Right lobe of liver (tissue), 6 donors: Measurements from ENCODE around the gene KLHL14. TPM values are rescaled to one million over a fixed set of nuclear protein-coding genes. Genes with fewer than 3 reads are reported as not detected.

ENCODE experiments used
- ATAC-seq, 4 donors: fragments of 200-7000 bp; cut with Tn5 transposase; one replicate each; pipeline ENCODE4 v1.9.1; 2020; ENCODE audit warnings: mild to moderate bottlenecking in 4 of 4, moderate library complexity in 4 of 4
- DNase-seq, 3 donors: peaks; one replicate each; pipeline ENCODE4 v3.0.0-alpha.2; 2020
- H3K27ac ChIP-seq, 3 donors: fragments of 200-600 bp; one replicate each; pipeline ENCODE4 v1.8.0; 2022
- H3K27me3 ChIP-seq, 2 donors: fragments of 200-600 bp; one replicate each; pipeline ENCODE4 v1.8.0; 2022
- H3K36me3 ChIP-seq, 4 donors: fragments of 200-600 bp; sonication (generic) in 1 of 4; one replicate each; pipeline versions ENCODE4 v1.5.1 to v1.8.0; 2017 to 2022; ENCODE audit warnings: control low read depth in 1 of 4
- H3K4me1 ChIP-seq, 4 donors: fragments of 200-600 bp; sonication (generic) in 1 of 4; one replicate each; pipeline versions ENCODE4 v1.5.1 to v1.8.0; 2017 to 2022; ENCODE audit warnings: control low read depth in 1 of 4
- H3K4me3 ChIP-seq, 3 donors: fragments of 200-600 bp; one replicate each; pipeline ENCODE4 v1.8.0; 2022
- H3K9me3 ChIP-seq, 4 donors: fragments of 200-600 bp; sonication (generic) in 1 of 4; one replicate each; pipeline versions ENCODE4 v1.5.1 to v1.8.0; 2017 to 2022; ENCODE audit warnings: control low read depth in 1 of 4
- CTCF ChIP-seq, 4 donors: fragments of 200-600 bp in 3 of 4; fragments of 450-650 bp in 1 of 4; IDR thresholded peaks; one replicate each; pipeline versions ENCODE4 v1.5.1 to v1.8.0; 2016 to 2022; ENCODE audit warnings: antibody characterized with exemption in 4 of 4, mild to moderate bottlenecking in 2 of 4
- POLR2A ChIP-seq: fragments of 450-650 bp; IDR thresholded peaks from one replicate; pipeline ENCODE4 v1.6.1; 2017; ENCODE audit warnings: antibody characterized with exemption, mild to moderate bottlenecking
- WGBS: methylation state at CpG from one replicate; pipeline ENCODE4 v1.1.6; 2018; ENCODE audit warnings: low coverage, low lambda C conversion rate; ENCODE audit not compliant: insufficient coverage; ENCODE audit errors: missing lambda C conversion rate; 5-methylcytosine and 5-hydroxymethylcytosine counted together
- intact Hi-C, 2 donors: fragments of 100-400 bp; cut with DNase I; formaldehyde crosslinking; loops; one replicate each; pipeline versions ENCODE4 v1.11.2 to v1.14.1; 2022
- long read RNA-seq: library from polyadenylated mRNA; unstranded; transcript quantifications from one replicate; pipeline ENCODE4 v2.0.0, GENCODE V29; 2019
- total RNA-seq, 6 experiments: library from RNA; depleted of rRNA in 2 of 6; stranded (reverse); fragments of >200 nt in 2 of 6; fragmentation: NEBNext Ultra II Directional in 3 of 6; extraction: Animal tissue kit (Norgen Biotek cat#: 25700) in 3 of 6; gene quantifications; one replicate each; pipeline versions ENCODE4 v1.1.0 to v1.2.4, GENCODE V29; 2016 to 2023
- donor health status: DM: no; HTN: yes; CAD: no.
- donor health status: DM: no; HTN: no; CAD: no.
- donor health status: DM: no; HTN: no; CAD: no.
- donor health status: DM: no; HTN: yes; CAD: no.
- donor health status: DM: no; HTN: yes; CAD: no.

Gene KLHL14
- total RNA-seq, result under 1 TPM in 2 of 6 experiments, not detected in 4; 0.09 to 0.24 TPM
- long read RNA-seq, result 0 reads

- intact Hi-C loops, result no loop called here
- no peak for DNase-seq
- no peaks in the 10 kb centered on the region for H3K9me3 ChIP-seq
- ATAC-seq, result no peak
- H3K4me1 ChIP-seq, result peaks cover 0 to 12% (median 0%) of the 10 kb centered on the region in 4 donors
- WGBS, result 20% methylated on average over 17 of the region's 17 CpGs
- H3K27me3 ChIP-seq, result peaks cover 6 to 11% of the 10 kb centered on the region in 2 donors
- H3K36me3 ChIP-seq, result no peaks in the 10 kb centered on the region
- TF ChIP-seq POLR2A (no peak), CTCF (IDR thresholded peaks at IDR 0.05) (no peak)
- H3K27ac ChIP-seq, result no peak within 1 kb of the TSS
- peak within 1 kb of the TSS in 1 of 3 donors; percentile 16 for H3K4me3 ChIP-seq
Measured at GRCh38 chr18:32772581-32773381, at the start of gene KLHL14. KLHL14 (minus strand) TSS chr18:32773023; CDS start chr18:32770591, 2,432 bp downstream.

DNA sequence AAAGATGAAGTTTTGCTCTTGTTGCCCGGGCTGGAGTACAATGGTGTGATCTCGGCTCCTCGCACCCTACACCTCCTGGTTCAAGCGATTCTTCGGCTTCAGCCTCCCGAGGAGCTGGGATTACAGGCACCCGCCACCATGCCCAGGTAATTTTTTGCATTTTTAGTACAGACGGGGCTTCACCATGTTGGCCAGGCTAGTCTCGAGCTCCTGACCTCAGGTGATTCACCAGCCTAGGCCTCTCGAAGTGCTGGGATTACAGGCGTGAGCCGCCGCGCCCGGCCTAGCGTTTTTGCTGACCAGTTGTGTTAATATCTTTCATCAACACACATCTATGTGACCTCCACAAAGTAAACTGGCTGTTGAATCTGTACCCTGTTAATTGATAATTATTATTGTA, 49.4 kb upstream of the KLHL14 start:
- H3K4me1 ChIP-seq, result no peaks in the 10 kb centered on the region
- H3K27me3 ChIP-seq, result no peaks in the 10 kb centered on the region
- H3K9me3 ChIP-seq, result no peaks in the 10 kb centered on the region
- no peaks in the 10 kb centered on the region for H3K36me3 ChIP-seq
- TF ChIP-seq CTCF (IDR thresholded peaks at IDR 0.05), result no peak
- TF ChIP-seq POLR2A, result no peak
- DNase-seq, result no peak
- intact Hi-C loops, result no loop called here
- 82% methylated on average over 16 of the region's 16 CpGs for WGBS
- no peak for ATAC-seq
- H3K4me3 ChIP-seq, result no peak overlapping the region
- no peak overlapping the region for H3K27ac ChIP-seq

DNA sequence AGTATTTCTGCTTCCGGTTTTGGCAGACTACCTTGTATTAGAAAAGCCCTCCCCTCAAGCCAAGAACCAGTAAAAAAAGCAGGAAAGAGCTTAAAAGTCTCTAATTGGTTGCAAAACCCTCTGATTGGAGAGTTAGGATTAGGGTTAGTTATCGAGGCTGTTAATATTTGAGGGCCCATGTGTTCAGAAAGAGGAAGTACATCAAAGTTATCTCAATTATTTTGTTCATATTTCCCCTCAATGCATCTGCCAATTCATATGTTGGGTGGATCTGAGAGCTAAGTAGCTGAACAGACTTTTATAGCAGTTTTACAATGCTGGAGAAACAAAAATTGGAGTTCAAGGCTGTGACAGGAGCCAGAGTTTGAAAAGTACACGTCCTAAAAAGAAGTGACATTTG, 43.1 kb upstream of the KLHL14 start:
- DNase-seq (no peak), ATAC-seq (no peak)
- Histone ChIP-seq H3K27me3 (no peaks in the 10 kb centered on the region), H3K36me3 (no peaks in the 10 kb centered on the region), H3K4me1 (no peaks in the 10 kb centered on the region), H3K4me3 (no peak overlapping the region), H3K9me3 (no peaks in the 10 kb centered on the region), H3K27ac (no peak overlapping the region)
- intact Hi-C loops, result no loop called here
- TF ChIP-seq POLR2A, result no peak
- no peak for TF ChIP-seq CTCF (IDR thresholded peaks at IDR 0.05)
- WGBS, result 50% methylated on average over 3 of the region's 3 CpGs

DNA sequence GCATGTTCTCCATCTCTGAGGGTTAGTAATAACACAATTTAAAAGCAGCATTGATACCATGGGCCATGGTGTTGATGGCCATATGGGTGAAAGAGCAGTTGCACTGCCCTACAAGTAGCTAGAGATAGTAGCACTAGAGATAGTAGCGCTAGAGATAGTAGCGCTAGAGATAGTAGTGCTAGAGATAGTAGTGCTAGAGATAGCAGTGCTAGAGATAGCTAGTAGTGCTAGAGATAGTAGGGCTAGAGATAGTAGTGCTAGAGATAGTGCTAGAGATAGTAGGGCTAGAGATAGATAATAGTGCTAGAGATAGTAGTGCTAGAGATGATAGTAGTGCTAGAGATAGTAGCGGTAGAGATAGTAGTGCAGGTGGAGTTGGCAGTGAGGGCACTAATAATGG, 39.5 kb upstream of the KLHL14 start:
- Histone ChIP-seq H3K36me3 (no peaks in the 10 kb centered on the region), H3K27me3 (no peaks in the 10 kb centered on the region), H3K4me3 (no peak overlapping the region), H3K9me3 (no peaks in the 10 kb centered on the region), H3K27ac (no peak overlapping the region), H3K4me1 (no peaks in the 10 kb centered on the region)
- TF ChIP-seq POLR2A (no peak), CTCF (IDR thresholded peaks at IDR 0.05) (no peak)
- ATAC-seq (no peak), DNase-seq (no peak)
- 76% methylated on average over 3 of the region's 3 CpGs for WGBS
- intact Hi-C loops, result no loop called here
